GM13977 (cell line): ENCODE results near the gene GRWD1.
A peak's percentile ranks its signal among the peaks of the same experiment; 100 is the strongest.

Source experiments
- DNase-seq: peaks from one replicate; pipeline ENCODE4 v3.0.0; 2012; ENCODE audit warnings: low spot score
- CTCF ChIP-seq: IDR thresholded peaks from 2 replicates; pipeline ENCODE4 v1.5.1; 2012; ENCODE audit warnings: mild to moderate bottlenecking, control low read depth; ENCODE audit not compliant: insufficient read depth; ENCODE audit errors: extremely low read depth, missing control alignments
- in situ Hi-C: fragments of 300-500 bp; cut with MboI; formaldehyde crosslinking; loops from one replicate; pipeline ENCODE4 v1.12.0; 2022; ENCODE audit warnings: low sequenced_read_pairs, low pct_unique_long_range_greater_than_20kb, mixed read lengths, inconsistent platforms; ENCODE audit not compliant: unreplicated experiment

The GRWD1 gene

GRCh38 chr19:48421548-48421947, 24.2 kb upstream of the GRWD1 start:
- no peak for DNase-seq
- in situ Hi-C loops, result no loop called here
- no peak for TF ChIP-seq CTCF

- in situ Hi-C loops, result no loop called here
- peak; percentile 60 for DNase-seq
- TF ChIP-seq CTCF, result no peak
Measured at GRCh38 chr19:48424694-48425219, 21.0 kb upstream of the GRWD1 start.

GRCh38 chr19:48428670-48429069, 17.1 kb upstream of the GRWD1 start:
- DNase-seq, result no peak
- no peak for TF ChIP-seq CTCF
- in situ Hi-C loops, result no loop called here

- in situ Hi-C loops, result no loop called here
- no peak for TF ChIP-seq CTCF
- DNase-seq, result no peak
Measured at GRCh38 chr19:48433337-48433736, 12.4 kb upstream of the GRWD1 start.

GRCh38 chr19:48436586-48436985, 9.2 kb upstream of the GRWD1 start:
- in situ Hi-C loops, result no loop called here
- DNase-seq, result no peak
- no peak for TF ChIP-seq CTCF

GRCh38 chr19:48441360-48442050, 4.3 kb upstream of the GRWD1 start:
- no peak for DNase-seq
- in situ Hi-C loops, result no loop called here
- no peak for TF ChIP-seq CTCF
